Endothelial cell of umbilical vein (primary cell): ENCODE data around the gene C1QL3. TPM values are rescaled to one million over a fixed set of nuclear protein-coding genes. Genes with fewer than 3 reads are reported as not detected.

Source experiments
- BruUV-seq: library from RNA; stranded (reverse); fragments of 400-500 nt; replicated peaks from 2 replicates; lab custom pipeline; 2021; lab: Mats Ljungman, UMichigan
- CTCF ChIA-PET: fragments of 300-600, 350-600 bp; sonication (Branson Sonifier 250); formaldehyde crosslinking; loops from one replicate; lab custom pipeline; 2021; ENCODE audit warnings: antibody characterized with exemption, inconsistent platforms; lab: Charles Lee
- POLR2A ChIA-PET: fragments of 300-600, 350-600 bp; sonication (Branson Sonifier 250); formaldehyde crosslinking; loops from one replicate; lab custom pipeline; 2021; ENCODE audit warnings: antibody characterized with exemption, inconsistent platforms; lab: Charles Lee
- DNase-seq: peaks from one replicate; pipeline ENCODE4 v3.0.0-alpha.2; 2011; ENCODE audit warnings: low read depth, low spot score
- FAIRE-seq: peaks from 2 replicates; lab custom pipeline; 2011; peaks lifted over from hg19 to GRCh38; lab: Jason Lieb, UNC
- H2AFZ ChIP-seq: 2 replicates; pipeline ENCODE4 v1.6.0; 2012; ENCODE audit warnings: low read depth, low read length, control low read depth, inconsistent platforms
- H3K27ac ChIP-seq: 2 replicates; pipeline ENCODE4 v1.5.1; 2011; ENCODE audit warnings: low read depth, mild to moderate bottlenecking, control low read depth, low read length, moderate library complexity; ENCODE audit not compliant: insufficient read depth
- H3K27me3 ChIP-seq, 2 experiments: 2 replicates each; pipeline versions ENCODE4 v1.6.0 to v1.6.1; 2011; ENCODE audit warnings: low read length in 2 of 2, mixed read lengths in 1 of 2; ENCODE audit not compliant: control insufficient read depth in 2 of 2, insufficient read depth in 2 of 2
- H3K36me3 ChIP-seq, 2 experiments: 2 replicates in 1 of 2; 3 replicates in 1 of 2; pipeline ENCODE4 v1.5.1; 2011; ENCODE audit warnings: low read length in 2 of 2, mild to moderate bottlenecking in 1 of 2, moderate library complexity in 1 of 2; ENCODE audit not compliant: control insufficient read depth in 2 of 2, insufficient read depth in 2 of 2; ENCODE audit errors: extremely low read depth in 1 of 2
- H3K4me1 ChIP-seq: 3 replicates; pipeline ENCODE4 v1.5.1; 2011; ENCODE audit warnings: mild to moderate bottlenecking, low read length; ENCODE audit not compliant: control insufficient read depth, insufficient read depth; ENCODE audit errors: extremely low read depth
- H3K4me2 ChIP-seq: 2 replicates; pipeline ENCODE4 v1.6.1; 2011; ENCODE audit warnings: low read length, control low read depth, mixed read lengths; ENCODE audit not compliant: insufficient read depth
- H3K4me3 ChIP-seq, 3 experiments: fragments of 200-600 bp in 1 of 3; sonication (generic), shearing (Covaris generic) in 1 of 3; replicated peaks in 1 of 3; 2 replicates each; pipeline ENCODE4 v1.5.1; 2011 to 2016; ENCODE audit warnings: control low read depth in 3 of 3, low read length in 3 of 3, mild to moderate bottlenecking in 2 of 3, inconsistent platforms in 1 of 3, low read depth in 1 of 3, moderate library complexity in 1 of 3; ENCODE audit not compliant: insufficient read depth in 1 of 3
- H3K79me2 ChIP-seq: 2 replicates; pipeline ENCODE4 v1.6.0; 2012; ENCODE audit warnings: low read length, inconsistent platforms; ENCODE audit not compliant: control insufficient read depth, insufficient read depth
- H3K9ac ChIP-seq: replicated peaks from 2 replicates; pipeline ENCODE3; 2011; ENCODE audit warnings: low read length, control low read depth; ENCODE audit not compliant: insufficient read depth; ENCODE audit errors: extremely low read depth
- H3K9me1 ChIP-seq: replicated peaks from 3 replicates; pipeline ENCODE4 v1.6.0; 2011; ENCODE audit warnings: mild to moderate bottlenecking, low read length; ENCODE audit not compliant: control insufficient read depth, insufficient read depth; ENCODE audit errors: extremely low read depth
- H3K9me3 ChIP-seq: replicated peaks from 2 replicates; pipeline ENCODE4 v1.5.1; 2012; ENCODE audit warnings: low read length, inconsistent platforms; ENCODE audit not compliant: control insufficient read depth, insufficient read depth
- H4K20me1 ChIP-seq: replicated peaks from 2 replicates; pipeline ENCODE3; 2011; ENCODE audit warnings: mild to moderate bottlenecking, low read length; ENCODE audit not compliant: control insufficient read depth, insufficient read depth; ENCODE audit errors: extremely low read depth
- EZH2 ChIP-seq: IDR thresholded peaks from 2 replicates; pipeline ENCODE4 v1.6.1; 2012; ENCODE audit warnings: borderline replicate concordance, low read depth, mild to moderate bottlenecking, moderate library complexity, low read length, inconsistent platforms; ENCODE audit not compliant: severe bottlenecking
- FOS ChIP-seq: IDR thresholded peaks from 2 replicates; pipeline ENCODE4 v1.6.1; 2011; ENCODE audit warnings: mild to moderate bottlenecking, low read length, moderate library complexity, borderline replicate concordance; ENCODE audit not compliant: insufficient read depth
- GATA2 ChIP-seq: IDR thresholded peaks from 2 replicates; pipeline ENCODE4 v1.7.0; 2011; ENCODE audit warnings: low read depth, mild to moderate bottlenecking, moderate library complexity, mixed read lengths, low read length; ENCODE audit not compliant: insufficient read length, insufficient read depth
- JUN ChIP-seq: IDR thresholded peaks from 2 replicates; pipeline ENCODE4 v1.6.1; 2011; ENCODE audit warnings: borderline replicate concordance, low read depth; ENCODE audit not compliant: insufficient read length, insufficient read depth
- MYC ChIP-seq: IDR thresholded peaks from one replicate; pipeline ENCODE4 v1.6.1; 2011; ENCODE audit warnings: mild to moderate bottlenecking, low read depth, low read length
- POLR2A ChIP-seq: IDR thresholded peaks from 2 replicates; pipeline ENCODE4 v1.6.1; 2012; ENCODE audit warnings: low read depth, mild to moderate bottlenecking, control low read depth, low read length
- POLR2AphosphoS5 ChIP-seq: IDR thresholded peaks from 2 replicates; pipeline ENCODE4 v1.6.1; 2012; ENCODE audit warnings: low read depth, mild to moderate bottlenecking, control low read depth, low read length, moderate library complexity; ENCODE audit not compliant: insufficient read depth
- dilution Hi-C: fragments of 300-500 bp; cut with MboI; formaldehyde crosslinking; loops from one replicate; pipeline ENCODE4 v1.15.0; 2019; ENCODE audit warnings: low sequenced_read_pairs; ENCODE audit not compliant: extremely low pct_ligation_motif_present
- intact Hi-C: fragments of 100-400 bp; cut with micrococcal nuclease; formaldehyde crosslinking; loops from one replicate; pipeline ENCODE4 v1.10.0; 2022
- polyA plus RNA-seq, 4 experiments: library from polyadenylated mRNA; depleted of rRNA in 3 of 4; stranded (reverse) in 3 of 4; unstranded in 1 of 4; fragments of >200 nt; gene quantifications; 2 replicates each; pipeline versions ENCODE4 v1.2.1 to v1.2.3, GENCODE V29; 2011 to 2012; ENCODE audit warnings: missing spikeins in 1 of 4
- total RNA-seq: library from RNA; stranded (reverse); gene quantifications from 2 replicates; pipeline ENCODE4 v1.2.3, GENCODE V29; 2021
- TF ChIP-seq, protein P1 (sequence below), 2 donors: IDR thresholded peaks; 1 replicate in 1 of 2; 2 replicates in 1 of 2; pipeline ENCODE4 v1.5.1; 2011; ENCODE audit warnings: low read length in 2 of 2, mild to moderate bottlenecking in 2 of 2, moderate library complexity in 2 of 2, control low read depth in 1 of 2, inconsistent platforms in 1 of 2, low read depth in 1 of 2; ENCODE audit not compliant: insufficient read depth in 1 of 2; ENCODE audit errors: extremely low read depth in 1 of 2
- TF ChIP-seq, protein P2 (sequence below): IDR thresholded peaks from 2 replicates; pipeline ENCODE4 v1.6.1; 2011; ENCODE audit not compliant: insufficient read depth, insufficient read length

The C1QL3 gene
- total and polyA plus RNA-seq, 2 donors (not counting 3 experiments of a cell fraction or from before 2014, with no cell fraction given), result not detected

DNA sequence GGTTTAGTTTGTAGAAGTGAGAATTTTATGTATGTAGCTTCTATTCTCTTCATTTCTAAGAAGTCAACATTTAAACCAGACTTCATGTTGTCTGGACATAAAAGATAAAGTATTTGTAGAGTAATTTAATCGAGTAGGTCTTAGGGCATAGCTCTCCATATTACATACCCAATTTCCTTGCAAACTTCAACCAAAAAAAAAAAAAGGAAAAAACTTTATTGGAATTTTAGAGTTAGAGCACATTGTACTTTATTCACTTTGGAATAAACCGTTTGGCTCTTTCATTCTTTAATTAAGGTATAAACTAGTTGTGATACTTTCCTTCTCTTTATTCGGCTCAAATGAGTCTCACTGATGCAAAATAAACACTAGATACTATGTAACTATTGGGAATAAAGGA is 48.9 kb downstream of the C1QL3 start:
- Histone ChIP-seq H3K79me2 (no peaks in the 10 kb centered on the region), H3K27me3 (no peaks in the 10 kb centered on the region), H3K4me1 (peaks cover 3% of the 10 kb centered on the region), H3K36me3 (no peaks in the 10 kb centered on the region), H3K9me1 (no peaks in the 10 kb centered on the region), H3K9ac (no peak overlapping the region), H3K4me3 (no peak overlapping the region), H3K4me2 (no peak overlapping the region), H4K20me1 (no peaks in the 10 kb centered on the region), H3K27ac (no peak overlapping the region), H2AFZ (no peak overlapping the region), H3K9me3 (no peaks in the 10 kb centered on the region)
- no peak for FAIRE-seq
- TF ChIP-seq POLR2AphosphoS5 (no peak), MYC (no peak), JUN (no peak), EZH2 (no peak), FOS (no peak), GATA2 (no peak), POLR2A (no peak)
- TF ChIP-seq, protein P1, sequence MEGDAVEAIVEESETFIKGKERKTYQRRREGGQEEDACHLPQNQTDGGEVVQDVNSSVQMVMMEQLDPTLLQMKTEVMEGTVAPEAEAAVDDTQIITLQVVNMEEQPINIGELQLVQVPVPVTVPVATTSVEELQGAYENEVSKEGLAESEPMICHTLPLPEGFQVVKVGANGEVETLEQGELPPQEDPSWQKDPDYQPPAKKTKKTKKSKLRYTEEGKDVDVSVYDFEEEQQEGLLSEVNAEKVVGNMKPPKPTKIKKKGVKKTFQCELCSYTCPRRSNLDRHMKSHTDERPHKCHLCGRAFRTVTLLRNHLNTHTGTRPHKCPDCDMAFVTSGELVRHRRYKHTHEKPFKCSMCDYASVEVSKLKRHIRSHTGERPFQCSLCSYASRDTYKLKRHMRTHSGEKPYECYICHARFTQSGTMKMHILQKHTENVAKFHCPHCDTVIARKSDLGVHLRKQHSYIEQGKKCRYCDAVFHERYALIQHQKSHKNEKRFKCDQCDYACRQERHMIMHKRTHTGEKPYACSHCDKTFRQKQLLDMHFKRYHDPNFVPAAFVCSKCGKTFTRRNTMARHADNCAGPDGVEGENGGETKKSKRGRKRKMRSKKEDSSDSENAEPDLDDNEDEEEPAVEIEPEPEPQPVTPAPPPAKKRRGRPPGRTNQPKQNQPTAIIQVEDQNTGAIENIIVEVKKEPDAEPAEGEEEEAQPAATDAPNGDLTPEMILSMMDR (IDR thresholded peaks at IDR 0.05; ENCODE audit: extremely low read depth in 1 of 2, insufficient read depth in 1 of 2, low read depth in 1 of 2, low read length in 2 of 2), result no peak
- TF ChIP-seq, protein P2, sequence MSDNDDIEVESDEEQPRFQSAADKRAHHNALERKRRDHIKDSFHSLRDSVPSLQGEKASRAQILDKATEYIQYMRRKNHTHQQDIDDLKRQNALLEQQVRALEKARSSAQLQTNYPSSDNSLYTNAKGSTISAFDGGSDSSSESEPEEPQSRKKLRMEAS, result no peak
- ChIA-PET CTCF (no interaction called here), POLR2A (no interaction called here)
- DNase-seq, result no peak
- no TSS peak for BruUV-seq
- dilution Hi-C loops (no loop called here), intact Hi-C loops (no loop called here)
